ENCODE measurements around the gene CBX8. TPM values are rescaled to one million over a fixed set of nuclear protein-coding genes. Genes with fewer than 3 reads are reported as not detected.
A peak's percentile ranks its signal among the peaks of the same experiment; 100 is the strongest.

CBX8 gene
- total and polyA plus RNA-seq, 2 of the 13 experiments (the other 11 are each of a cell fraction or from before 2014, with no cell fraction given) = 0.34 to 12.6 TPM

DNA sequence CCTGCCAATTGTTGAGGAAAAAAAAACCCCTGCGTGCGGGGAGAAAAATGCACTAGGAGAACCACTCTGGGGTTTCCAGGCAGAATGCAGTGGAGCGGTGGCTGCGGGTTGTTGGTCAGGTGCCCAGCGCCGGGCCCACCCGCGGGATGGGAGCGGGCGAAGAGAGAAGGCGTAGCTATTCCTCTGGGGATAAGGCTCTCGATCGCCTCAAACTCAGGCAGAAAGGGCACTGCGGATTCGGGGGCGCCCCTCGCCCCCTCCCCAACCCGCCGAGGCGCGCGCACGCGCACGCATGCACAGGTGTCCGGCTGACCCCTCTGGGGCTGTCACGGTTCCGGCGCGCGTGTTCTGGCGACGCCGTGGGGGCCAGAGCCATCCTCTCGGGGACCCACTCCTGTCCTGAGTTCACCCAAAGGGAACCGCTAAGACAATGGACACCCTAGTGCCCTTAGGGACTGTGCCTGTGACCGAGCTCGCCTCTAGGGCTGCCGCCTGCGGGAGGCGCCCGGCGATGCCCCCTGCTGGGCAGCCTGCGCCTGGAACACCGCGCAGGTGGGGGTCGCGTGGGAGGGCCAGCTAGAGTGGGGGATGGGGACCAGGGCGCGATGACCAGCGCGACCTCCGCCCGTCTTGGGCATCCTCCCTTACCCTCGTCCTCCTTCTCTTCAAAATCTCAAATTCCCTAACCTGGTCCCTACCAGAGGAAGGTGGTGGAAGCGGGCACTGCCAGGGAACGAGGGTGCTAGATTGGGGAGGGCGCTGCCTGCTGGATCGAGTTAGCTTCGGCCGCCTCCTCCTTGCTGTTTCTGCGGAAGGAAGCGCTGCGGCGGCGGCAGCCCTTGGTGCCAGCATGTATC is 14.4 kb upstream of the CBX8 start (continued):
- TF ChIP-seq HNF1B (CRISPR knock-in tag; IDR thresholded peaks at IDR 0.05) (peak; percentile 37; the same call in 1 of the 2 replicates), ZNF235 (CRISPR knock-in tag; IDR thresholded peaks at IDR 0.05; ENCODE audit: borderline replicate concordance) (no peak), ZNF18 (CRISPR knock-in tag; IDR thresholded peaks at IDR 0.05; ENCODE audit: insufficient replicate concordance) (no peak), SP140L (CRISPR knock-in tag; IDR thresholded peaks at IDR 0.05; ENCODE audit: borderline replicate concordance) (no peak; the same call in 1 of the 2 replicates), GTF2F1 (IDR thresholded peaks at IDR 0.05; ENCODE audit: low read length) (no peak), YEATS4 (CRISPR knock-in tag; IDR thresholded peaks at IDR 0.05; ENCODE audit: borderline replicate concordance) (peak; percentile 63), NONO (IDR thresholded peaks at IDR 0.05) (no peak), NONO (CRISPR knock-in tag; conservative IDR thresholded peaks at IDR 0.05) (peak; percentile 73), SIX1 (CRISPR knock-in tag; IDR thresholded peaks at IDR 0.05; ENCODE audit: borderline replicate concordance) (no peak), PHB2 (IDR thresholded peaks at IDR 0.05; ENCODE audit: partially characterized antibody) (no peak), HCFC1 (IDR thresholded peaks at IDR 0.05; ENCODE audit: low read depth, low read length) (no peak), SCMH1 (CRISPR knock-in tag; IDR thresholded peaks at IDR 0.05; ENCODE audit: borderline replicate concordance) (0 out of 2 replicates have a peak, but pooled peaks have one; percentile 47), GATA4 (IDR thresholded peaks at IDR 0.05; ENCODE audit: borderline replicate concordance, low read depth) (no peak), JUN (CRISPR knock-in tag; IDR thresholded peaks at IDR 0.05) (no peak), ZNF224 (CRISPR knock-in tag; IDR thresholded peaks at IDR 0.05) (no peak), NKX3-1 (CRISPR knock-in tag; IDR thresholded peaks at IDR 0.05) (peak; percentile 62; the same call in 1 of the 2 replicates), ZFP62 (CRISPR knock-in tag; IDR thresholded peaks at IDR 0.05) (no peak), ZBTB38 (CRISPR knock-in tag; IDR thresholded peaks at IDR 0.05) (peak; percentile 90)
- TF ChIP-seq, protein P1, sequence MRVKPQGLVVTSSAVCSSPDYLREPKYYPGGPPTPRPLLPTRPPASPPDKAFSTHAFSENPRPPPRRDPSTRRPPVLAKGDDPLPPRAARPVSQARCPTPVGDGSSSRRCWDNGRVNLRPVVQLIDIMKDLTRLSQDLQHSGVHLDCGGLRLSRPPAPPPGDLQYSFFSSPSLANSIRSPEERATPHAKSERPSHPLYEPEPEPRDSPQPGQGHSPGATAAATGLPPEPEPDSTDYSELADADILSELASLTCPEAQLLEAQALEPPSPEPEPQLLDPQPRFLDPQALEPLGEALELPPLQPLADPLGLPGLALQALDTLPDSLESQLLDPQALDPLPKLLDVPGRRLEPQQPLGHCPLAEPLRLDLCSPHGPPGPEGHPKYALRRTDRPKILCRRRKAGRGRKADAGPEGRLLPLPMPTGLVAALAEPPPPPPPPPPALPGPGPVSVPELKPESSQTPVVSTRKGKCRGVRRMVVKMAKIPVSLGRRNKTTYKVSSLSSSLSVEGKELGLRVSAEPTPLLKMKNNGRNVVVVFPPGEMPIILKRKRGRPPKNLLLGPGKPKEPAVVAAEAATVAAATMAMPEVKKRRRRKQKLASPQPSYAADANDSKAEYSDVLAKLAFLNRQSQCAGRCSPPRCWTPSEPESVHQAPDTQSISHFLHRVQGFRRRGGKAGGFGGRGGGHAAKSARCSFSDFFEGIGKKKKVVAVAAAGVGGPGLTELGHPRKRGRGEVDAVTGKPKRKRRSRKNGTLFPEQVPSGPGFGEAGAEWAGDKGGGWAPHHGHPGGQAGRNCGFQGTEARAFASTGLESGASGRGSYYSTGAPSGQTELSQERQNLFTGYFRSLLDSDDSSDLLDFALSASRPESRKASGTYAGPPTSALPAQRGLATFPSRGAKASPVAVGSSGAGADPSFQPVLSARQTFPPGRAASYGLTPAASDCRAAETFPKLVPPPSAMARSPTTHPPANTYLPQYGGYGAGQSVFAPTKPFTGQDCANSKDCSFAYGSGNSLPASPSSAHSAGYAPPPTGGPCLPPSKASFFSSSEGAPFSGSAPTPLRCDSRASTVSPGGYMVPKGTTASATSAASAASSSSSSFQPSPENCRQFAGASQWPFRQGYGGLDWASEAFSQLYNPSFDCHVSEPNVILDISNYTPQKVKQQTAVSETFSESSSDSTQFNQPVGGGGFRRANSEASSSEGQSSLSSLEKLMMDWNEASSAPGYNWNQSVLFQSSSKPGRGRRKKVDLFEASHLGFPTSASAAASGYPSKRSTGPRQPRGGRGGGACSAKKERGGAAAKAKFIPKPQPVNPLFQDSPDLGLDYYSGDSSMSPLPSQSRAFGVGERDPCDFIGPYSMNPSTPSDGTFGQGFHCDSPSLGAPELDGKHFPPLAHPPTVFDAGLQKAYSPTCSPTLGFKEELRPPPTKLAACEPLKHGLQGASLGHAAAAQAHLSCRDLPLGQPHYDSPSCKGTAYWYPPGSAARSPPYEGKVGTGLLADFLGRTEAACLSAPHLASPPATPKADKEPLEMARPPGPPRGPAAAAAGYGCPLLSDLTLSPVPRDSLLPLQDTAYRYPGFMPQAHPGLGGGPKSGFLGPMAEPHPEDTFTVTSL (CRISPR knock-in tag; IDR thresholded peaks at IDR 0.05; ENCODE audit: borderline replicate concordance) = no peak

All from HepG2 (cell line).